Fibroblast of lung (primary cell): ENCODE results near the gene ALKBH6.

ENCODE experiments used
- EZH2 ChIP-seq: IDR thresholded peaks from 2 replicates; pipeline ENCODE4 v1.5.1; 2012; ENCODE audit warnings: low read length, control low read depth, mild to moderate bottlenecking; ENCODE audit errors: missing control alignments
- TF ChIP-seq, protein P1 (sequence below), 2 donors: IDR thresholded peaks in 1 of 2; conservative IDR thresholded peaks in 1 of 2; 1 replicate in 1 of 2; 2 replicates in 1 of 2; pipeline ENCODE4 v1.5.1; 2011 to 2012; ENCODE audit warnings: low read length in 2 of 2, control low read depth in 1 of 2, inconsistent platforms in 1 of 2, low read depth in 1 of 2, mild to moderate bottlenecking in 1 of 2

GRCh38 chr19:36046443-36047050 lies 32.5 kb upstream of the ALKBH6 start:
- TF ChIP-seq, protein P1, sequence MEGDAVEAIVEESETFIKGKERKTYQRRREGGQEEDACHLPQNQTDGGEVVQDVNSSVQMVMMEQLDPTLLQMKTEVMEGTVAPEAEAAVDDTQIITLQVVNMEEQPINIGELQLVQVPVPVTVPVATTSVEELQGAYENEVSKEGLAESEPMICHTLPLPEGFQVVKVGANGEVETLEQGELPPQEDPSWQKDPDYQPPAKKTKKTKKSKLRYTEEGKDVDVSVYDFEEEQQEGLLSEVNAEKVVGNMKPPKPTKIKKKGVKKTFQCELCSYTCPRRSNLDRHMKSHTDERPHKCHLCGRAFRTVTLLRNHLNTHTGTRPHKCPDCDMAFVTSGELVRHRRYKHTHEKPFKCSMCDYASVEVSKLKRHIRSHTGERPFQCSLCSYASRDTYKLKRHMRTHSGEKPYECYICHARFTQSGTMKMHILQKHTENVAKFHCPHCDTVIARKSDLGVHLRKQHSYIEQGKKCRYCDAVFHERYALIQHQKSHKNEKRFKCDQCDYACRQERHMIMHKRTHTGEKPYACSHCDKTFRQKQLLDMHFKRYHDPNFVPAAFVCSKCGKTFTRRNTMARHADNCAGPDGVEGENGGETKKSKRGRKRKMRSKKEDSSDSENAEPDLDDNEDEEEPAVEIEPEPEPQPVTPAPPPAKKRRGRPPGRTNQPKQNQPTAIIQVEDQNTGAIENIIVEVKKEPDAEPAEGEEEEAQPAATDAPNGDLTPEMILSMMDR (conservative IDR thresholded peaks at IDR 0.05 in 1 of 2, IDR thresholded peaks at IDR 0.05 in 1 of 2; ENCODE audit: low read depth in 1 of 2, low read length in 2 of 2): no peak
- TF ChIP-seq EZH2: no peak
